ENCODE data around the gene JAM2.

Gene JAM2

DNA sequence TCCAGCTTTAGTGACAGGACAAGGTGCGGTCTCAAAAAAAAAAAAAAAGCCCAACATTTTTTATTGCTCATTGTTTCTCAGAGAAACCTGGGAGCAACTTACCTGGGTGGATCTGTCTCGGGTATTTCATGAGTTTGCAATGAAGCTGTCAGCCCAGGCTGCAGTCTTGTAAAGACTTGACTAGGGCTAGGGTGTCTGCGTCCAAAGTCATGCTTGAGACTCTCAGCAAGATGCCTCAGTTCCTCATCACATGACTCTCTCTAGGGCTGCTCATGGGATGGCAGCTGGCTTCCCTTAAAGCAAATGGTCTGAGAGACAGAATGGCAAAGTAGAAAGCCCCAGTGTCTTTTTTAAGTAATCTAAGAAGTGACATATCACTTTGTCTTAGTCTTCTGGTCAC, 103.8 kb downstream of the JAM2 start:
- Histone ChIP-seq H3K4me3 (IDR thresholded peaks at IDR 0.05; ENCODE audit: insufficient read depth, low read depth, low read length) (no peak overlapping the region), H3K27ac (no peak overlapping the region), H3K4me1 (ENCODE audit: low read depth, poor library complexity, severe bottlenecking) (peaks cover 7% of the 10 kb centered on the region), H2AFZ (ENCODE audit: low read depth) (no peak overlapping the region), H3K4me2 (no peak overlapping the region), H3K79me2 (ENCODE audit: insufficient read depth, low read depth) (peaks cover 28% of the 10 kb centered on the region; the same call in 1 of the 2 replicates), H4K20me1 (ENCODE audit: insufficient read depth) (no peaks in the 10 kb centered on the region), H3K27me3 (ENCODE audit: insufficient read depth, low read depth) (no peaks in the 10 kb centered on the region), H3K9ac (no peak overlapping the region), H3K36me3 (ENCODE audit: insufficient read depth) (no peaks in the 10 kb centered on the region)
- no peak for TF ChIP-seq CTCF (conservative IDR thresholded peaks at IDR 0.05; ENCODE audit: low read depth, low read length)

- H3K27ac ChIP-seq: no peak overlapping the region
- H3K27me3 ChIP-seq (ENCODE audit: insufficient read depth, low read depth): no peaks in the 10 kb centered on the region
- H3K9ac ChIP-seq: no peak overlapping the region
- no peak overlapping the region for H3K4me2 ChIP-seq
- no peak for TF ChIP-seq CTCF (conservative IDR thresholded peaks at IDR 0.05; ENCODE audit: low read depth, low read length)
- H3K4me3 ChIP-seq (IDR thresholded peaks at IDR 0.05; ENCODE audit: insufficient read depth, low read depth, low read length): no peak overlapping the region
- H3K36me3 ChIP-seq (ENCODE audit: insufficient read depth): no peaks in the 10 kb centered on the region
- no peaks in the 10 kb centered on the region for H3K4me1 ChIP-seq (ENCODE audit: low read depth, poor library complexity, severe bottlenecking)
- no peaks in the 10 kb centered on the region for H4K20me1 ChIP-seq (ENCODE audit: insufficient read depth)
- no peak overlapping the region for H2AFZ ChIP-seq (ENCODE audit: low read depth)
- H3K79me2 ChIP-seq (ENCODE audit: insufficient read depth, low read depth): peaks cover 10% of the 10 kb centered on the region; the same call in 1 of the 2 replicates
Observed at GRCh38 chr21:25744854-25745253, 105.8 kb downstream of the JAM2 start.

DNA sequence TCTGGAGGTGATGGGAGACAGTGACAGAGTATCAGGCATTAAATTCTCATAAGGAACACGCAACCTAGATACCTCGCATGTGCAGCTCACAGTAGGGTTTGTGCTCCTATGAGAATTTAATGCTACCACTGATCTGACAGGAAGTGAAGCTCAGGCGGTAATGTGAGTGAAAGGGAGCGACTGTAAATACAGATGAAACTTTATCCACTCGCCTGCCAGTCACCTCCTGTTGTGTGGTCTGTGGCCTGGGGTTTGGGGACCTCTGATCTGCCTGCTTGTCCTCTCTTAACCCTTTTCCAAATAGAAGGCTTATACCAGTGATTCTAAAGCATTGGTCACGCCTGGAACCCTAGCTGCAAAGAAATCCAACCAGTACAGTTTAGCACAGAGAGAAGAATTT, 111.0 kb downstream of the JAM2 start:
- Histone ChIP-seq H3K27me3 (ENCODE audit: insufficient read depth, low read depth) (no peaks in the 10 kb centered on the region), H3K9ac (no peak overlapping the region), H3K36me3 (ENCODE audit: insufficient read depth) (no peaks in the 10 kb centered on the region), H3K4me2 (no peak overlapping the region), H3K79me2 (ENCODE audit: insufficient read depth, low read depth) (no peaks in the 10 kb centered on the region), H3K4me1 (ENCODE audit: low read depth, poor library complexity, severe bottlenecking) (no peaks in the 10 kb centered on the region), H4K20me1 (ENCODE audit: insufficient read depth) (no peaks in the 10 kb centered on the region), H3K27ac (no peak overlapping the region), H2AFZ (ENCODE audit: low read depth) (no peak overlapping the region), H3K4me3 (IDR thresholded peaks at IDR 0.05; ENCODE audit: insufficient read depth, low read depth, low read length) (no peak overlapping the region)
- no peak for TF ChIP-seq CTCF (conservative IDR thresholded peaks at IDR 0.05; ENCODE audit: low read depth, low read length)

DNA sequence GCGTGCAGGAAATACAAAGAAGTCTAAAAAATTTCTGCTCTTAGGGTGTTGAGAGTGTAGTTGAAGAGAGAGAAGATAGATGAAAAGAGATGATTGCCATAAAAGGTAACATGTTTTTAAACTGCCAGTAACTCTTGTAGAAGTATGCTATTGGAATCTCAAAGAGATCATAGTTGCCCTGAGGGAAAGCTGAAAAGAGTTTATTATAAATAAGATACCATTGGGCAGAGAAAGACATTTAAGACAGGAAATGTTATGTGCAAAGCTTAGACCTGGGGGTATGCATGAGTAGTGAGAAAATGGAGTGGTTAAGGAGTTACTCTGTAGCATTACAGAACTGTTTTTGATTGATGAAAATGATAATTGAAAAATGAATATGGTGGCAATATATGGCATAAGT, 113.4 kb downstream of the JAM2 start:
- H3K27ac ChIP-seq: no peak overlapping the region
- no peaks in the 10 kb centered on the region for H3K79me2 ChIP-seq (ENCODE audit: insufficient read depth, low read depth)
- no peak for TF ChIP-seq CTCF (conservative IDR thresholded peaks at IDR 0.05; ENCODE audit: low read depth, low read length)
- no peak overlapping the region for H3K4me3 ChIP-seq (IDR thresholded peaks at IDR 0.05; ENCODE audit: insufficient read depth, low read depth, low read length)
- no peaks in the 10 kb centered on the region for H4K20me1 ChIP-seq (ENCODE audit: insufficient read depth)
- no peaks in the 10 kb centered on the region for H3K36me3 ChIP-seq (ENCODE audit: insufficient read depth)
- H3K27me3 ChIP-seq (ENCODE audit: insufficient read depth, low read depth): no peaks in the 10 kb centered on the region
- H3K4me2 ChIP-seq: no peak overlapping the region
- H3K4me1 ChIP-seq (ENCODE audit: low read depth, poor library complexity, severe bottlenecking): peaks cover 19% of the 10 kb centered on the region
- H3K9ac ChIP-seq: no peak overlapping the region
- H2AFZ ChIP-seq (ENCODE audit: low read depth): no peak overlapping the region
